Tibial artery (tissue), 4 donors: ENCODE results near the gene SPDYE4.

ENCODE experiments used
- DNase-seq, 2 donors: peaks; one replicate each; pipeline ENCODE4 v3.0.0-alpha.2; 2019
- H3K27ac ChIP-seq, 2 donors: fragments of 200-600 bp; sonication (generic) in 1 of 2; 1 replicate in 1 of 2; 2 replicates in 1 of 2; pipeline ENCODE4 v1.5.1; 2018 to 2019; ENCODE audit warnings: mild to moderate bottlenecking in 1 of 2
- H3K27me3 ChIP-seq, 2 donors: fragments of 200-600 bp; sonication (generic) in 1 of 2; one replicate each; pipeline versions ENCODE4 v1.5.1 to v1.6.0; 2016 to 2019
- H3K36me3 ChIP-seq, 3 donors: fragments of 200-600 bp; sonication (generic) in 2 of 3; one replicate each; pipeline ENCODE4 v1.5.1; 2016 to 2019; ENCODE audit warnings: mild to moderate bottlenecking in 2 of 3
- H3K4me1 ChIP-seq, 4 donors: fragments of 200-600 bp; sonication (generic) in 2 of 4; 1 replicate in 3 of 4; 2 replicates in 1 of 4; pipeline ENCODE4 v1.5.1; 2016 to 2019
- H3K4me3 ChIP-seq, 2 donors: fragments of 200-600 bp; sonication (generic) in 1 of 2; 1 replicate in 1 of 2; 2 replicates in 1 of 2; pipeline ENCODE4 v1.5.1; 2018 to 2019; ENCODE audit warnings: mild to moderate bottlenecking in 2 of 2
- H3K9me3 ChIP-seq, 3 donors: fragments of 200-600 bp; sonication (generic) in 1 of 3; one replicate each; pipeline ENCODE4 v1.5.1; 2016 to 2019
- CTCF ChIP-seq, 2 experiments: fragments of 200-600 bp in 1 of 2; fragments of 450-650 bp in 1 of 2; IDR thresholded peaks; one replicate each; pipeline ENCODE4 v1.5.1; 2017 to 2019; ENCODE audit warnings: antibody characterized with exemption in 2 of 2, mild to moderate bottlenecking in 1 of 2, moderate library complexity in 1 of 2
- intact Hi-C: fragments of 100-400 bp; cut with DNase I; formaldehyde crosslinking; loops from one replicate; pipeline ENCODE4 v1.15.0; 2023; ENCODE audit warnings: low total_unique reads

The SPDYE4 gene

DNA sequence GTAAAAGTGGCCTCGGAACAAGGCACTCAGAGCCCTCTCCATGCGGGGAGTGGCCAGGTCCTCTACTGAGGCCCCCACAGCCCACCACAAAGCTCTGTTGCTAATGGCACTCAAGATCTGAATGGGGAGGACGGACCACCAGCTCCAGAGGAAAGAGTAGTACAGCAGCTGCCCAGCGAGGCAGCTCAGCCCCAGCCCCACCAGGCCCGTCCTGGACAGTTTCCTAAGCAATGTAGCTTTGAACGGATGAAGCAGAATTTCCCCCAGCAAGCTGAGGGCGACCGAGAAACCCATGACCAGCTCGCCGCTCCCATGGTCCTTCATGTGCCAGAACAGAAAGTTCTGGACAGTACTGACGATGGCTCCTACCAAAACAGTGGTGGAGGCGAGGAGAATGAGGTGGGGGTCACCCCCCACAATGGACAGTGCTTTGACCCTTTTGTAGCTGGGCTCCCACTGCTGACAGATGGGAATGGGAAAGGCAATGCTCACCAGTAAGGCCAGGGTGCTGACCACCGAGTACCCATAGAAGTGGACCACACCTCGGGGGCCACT, 39.4 kb upstream of the SPDYE4 start:
- Histone ChIP-seq H3K4me3 (no peak overlapping the region), H3K36me3 (no peaks in the 10 kb centered on the region), H3K27me3 (peaks cover 0 to 38% of the 10 kb centered on the region in 2 donors), H3K4me1 (peaks cover 0 to 10% (median 6%) of the 10 kb centered on the region in 4 donors), H3K9me3 (no peaks in the 10 kb centered on the region), H3K27ac (no peak overlapping the region)
- no peak for TF ChIP-seq CTCF (IDR thresholded peaks at IDR 0.05)
- no peak for DNase-seq
- intact Hi-C loops, result no loop called here

DNA sequence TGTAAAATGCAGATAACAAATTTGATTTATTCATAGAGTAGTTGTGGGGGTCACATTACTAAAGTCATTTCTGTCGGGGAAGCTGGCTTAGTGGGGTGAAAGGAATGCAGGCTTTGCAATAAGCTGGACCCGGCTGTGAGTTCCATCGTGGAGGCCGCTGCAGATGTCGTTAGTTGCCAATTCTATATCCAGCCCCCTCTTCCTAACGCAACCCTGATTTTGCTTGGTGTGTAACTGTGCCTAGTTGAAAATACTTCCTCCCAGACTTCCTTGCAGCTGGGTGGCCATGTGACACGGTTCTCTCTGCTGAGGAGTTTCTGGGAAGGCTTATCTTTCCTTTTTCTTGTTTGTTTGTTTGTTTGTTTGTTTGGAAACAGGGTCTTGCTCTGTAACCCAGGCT, 36.3 kb upstream of the SPDYE4 start:
- no peaks in the 10 kb centered on the region for H3K36me3 ChIP-seq
- no peak for DNase-seq
- no peak for TF ChIP-seq CTCF (IDR thresholded peaks at IDR 0.05)
- H3K27ac ChIP-seq, result no peak overlapping the region
- no peak overlapping the region for H3K4me3 ChIP-seq
- intact Hi-C loops, result no loop called here
- H3K4me1 ChIP-seq, result peaks cover 0 to 9% (median 6%) of the 10 kb centered on the region in 4 donors
- H3K27me3 ChIP-seq, result peaks cover 0 to 21% of the 10 kb centered on the region in 2 donors
- peaks cover 0 to 9% (median 0%) of the 10 kb centered on the region in 3 donors for H3K9me3 ChIP-seq

DNA sequence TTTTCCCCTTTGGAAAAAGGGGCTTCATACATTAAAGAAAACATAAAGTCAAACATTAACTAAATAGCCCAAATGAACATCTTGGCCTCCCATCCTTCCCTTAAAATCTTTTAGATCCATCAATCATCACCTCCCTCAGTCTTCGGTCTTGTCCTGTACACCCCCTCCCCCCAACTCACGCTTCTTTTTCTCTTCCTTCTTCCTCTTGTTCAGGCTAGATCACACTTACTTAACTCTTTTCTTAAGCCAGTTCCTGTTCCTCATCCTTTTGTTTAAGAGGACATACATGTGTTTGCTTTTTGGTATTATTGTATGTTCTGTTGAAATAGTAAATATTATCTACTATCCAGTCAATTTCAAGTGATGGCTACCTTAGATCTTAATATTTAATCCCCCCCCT, 35.3 kb upstream of the SPDYE4 start:
- no peak for DNase-seq
- Histone ChIP-seq H3K9me3 (peaks cover 0 to 9% (median 0%) of the 10 kb centered on the region in 3 donors), H3K27ac (no peak overlapping the region), H3K27me3 (peaks cover 0 to 11% of the 10 kb centered on the region in 2 donors), H3K4me1 (no peaks in the 10 kb centered on the region), H3K36me3 (no peaks in the 10 kb centered on the region), H3K4me3 (no peak overlapping the region)
- intact Hi-C loops, result no loop called here
- TF ChIP-seq CTCF (IDR thresholded peaks at IDR 0.05), result no peak

GRCh38 chr17:8792646-8793045, 34.3 kb upstream of the SPDYE4 start:
- Histone ChIP-seq H3K4me3 (no peak overlapping the region), H3K27me3 (peaks cover 0 to under 1% of the 10 kb centered on the region in 2 donors), H3K9me3 (peaks cover 0 to 9% (median 0%) of the 10 kb centered on the region in 3 donors), H3K4me1 (no peaks in the 10 kb centered on the region), H3K36me3 (no peaks in the 10 kb centered on the region), H3K27ac (no peak overlapping the region)
- no peak for DNase-seq
- intact Hi-C loops, result no loop called here
- TF ChIP-seq CTCF (IDR thresholded peaks at IDR 0.05), result no peak

DNA sequence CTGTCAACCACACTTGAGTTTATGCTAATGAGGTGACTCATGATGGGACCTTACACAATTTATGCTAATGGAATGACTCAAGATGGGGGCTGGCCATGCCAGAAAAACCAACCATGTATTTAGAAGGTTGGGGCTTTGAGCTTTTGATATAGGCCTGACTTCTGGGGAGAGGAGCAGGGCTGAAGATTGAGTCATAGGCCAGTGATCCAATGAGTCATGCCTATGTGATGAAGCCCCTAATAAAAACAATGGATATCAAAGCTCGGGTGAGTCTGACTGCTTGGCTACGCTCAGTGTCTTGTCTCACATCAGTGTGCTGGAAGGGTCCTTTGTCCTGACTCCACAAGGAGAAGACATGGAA, 33.5 kb upstream of the SPDYE4 start:
- DNase-seq, result no peak
- H3K36me3 ChIP-seq, result no peaks in the 10 kb centered on the region
- intact Hi-C loops, result no loop called here

More for the DNA sequence above, 33.5 kb upstream of the SPDYE4 start:
- no peak for TF ChIP-seq CTCF (IDR thresholded peaks at IDR 0.05)
- H3K27ac ChIP-seq, result no peak overlapping the region
- H3K27me3 ChIP-seq, result no peaks in the 10 kb centered on the region
- H3K4me3 ChIP-seq, result no peak overlapping the region
- peaks cover 0 to 9% (median 0%) of the 10 kb centered on the region in 3 donors for H3K9me3 ChIP-seq
- H3K4me1 ChIP-seq, result no peaks in the 10 kb centered on the region
